Vagina (tissue), 2 donors: ENCODE results near the gene KLHDC7B. TPM values are rescaled to one million over a fixed set of nuclear protein-coding genes. Genes with fewer than 3 reads are reported as not detected.
A peak's percentile ranks its signal among the peaks of the same experiment; 100 is the strongest.
"Not testable (repeated sequence)": the region's sequence is repeated elsewhere in the genome, so short reads cannot be mapped to it uniquely, and the experiment has no call there.

Source experiments
- DNase-seq, 2 donors: peaks; one replicate each; pipeline ENCODE4 v3.0.0-alpha.2; 2017; ENCODE audit errors: extremely low spot score in 2 of 2
- H3K27ac ChIP-seq: fragments of 200-600 bp; sonication (generic); one replicate; pipeline ENCODE4 v1.5.1; 2019
- H3K27me3 ChIP-seq: fragments of 200-600 bp; sonication (generic); one replicate; pipeline ENCODE4 v1.5.1; 2019
- H3K36me3 ChIP-seq, 2 donors: fragments of 200-600 bp; sonication (generic); one replicate each; pipeline ENCODE4 v1.5.1; 2017 to 2019
- H3K4me1 ChIP-seq: fragments of 200-600 bp; sonication (generic); one replicate; pipeline ENCODE4 v1.5.1; 2019
- H3K4me3 ChIP-seq, 2 donors: fragments of 200-600 bp; sonication (generic); 1 replicate in 1 of 2; 2 replicates in 1 of 2; pipeline ENCODE4 v1.5.1; 2016 to 2019
- H3K9me3 ChIP-seq: fragments of 200-600 bp; sonication (generic); one replicate; pipeline ENCODE4 v1.5.1; 2019
- POLR2A ChIP-seq, 2 donors: fragments of 450-650 bp; IDR thresholded peaks; one replicate each; pipeline ENCODE4 v1.6.1; 2017; ENCODE audit warnings: antibody characterized with exemption in 2 of 2, mild to moderate bottlenecking in 2 of 2, moderate library complexity in 2 of 2
- POLR2AphosphoS5 ChIP-seq, 2 donors: sonication (generic); formaldehyde crosslinking; IDR thresholded peaks; one replicate each; pipeline ENCODE4 v1.9.0; 2017; ENCODE audit warnings: antibody characterized with exemption in 2 of 2, mild to moderate bottlenecking in 2 of 2, low read depth in 1 of 2; ENCODE audit not compliant: insufficient read depth in 1 of 2
- intact Hi-C: fragments of 100-400 bp; cut with DNase I; formaldehyde crosslinking; loops from one replicate; pipeline ENCODE4 v1.15.1; 2023
- total RNA-seq: library from RNA; depleted of rRNA; stranded (reverse); fragments of >200 nt; gene quantifications from one replicate; pipeline ENCODE4 v1.2.3, GENCODE V29; 2016
- TF ChIP-seq, protein P1 (sequence below), 3 experiments: fragments of 450-650 bp in 2 of 3; fragments of 200-600 bp in 1 of 3; sonication (generic) in 1 of 3; IDR thresholded peaks; one replicate each; pipeline ENCODE4 v1.5.1; 2017 to 2019; ENCODE audit warnings: antibody characterized with exemption in 3 of 3, mild to moderate bottlenecking in 2 of 3, moderate library complexity in 2 of 3

KLHDC7B gene
- total RNA-seq, 1 donor from 2014 or later: 0.49 TPM

DNA sequence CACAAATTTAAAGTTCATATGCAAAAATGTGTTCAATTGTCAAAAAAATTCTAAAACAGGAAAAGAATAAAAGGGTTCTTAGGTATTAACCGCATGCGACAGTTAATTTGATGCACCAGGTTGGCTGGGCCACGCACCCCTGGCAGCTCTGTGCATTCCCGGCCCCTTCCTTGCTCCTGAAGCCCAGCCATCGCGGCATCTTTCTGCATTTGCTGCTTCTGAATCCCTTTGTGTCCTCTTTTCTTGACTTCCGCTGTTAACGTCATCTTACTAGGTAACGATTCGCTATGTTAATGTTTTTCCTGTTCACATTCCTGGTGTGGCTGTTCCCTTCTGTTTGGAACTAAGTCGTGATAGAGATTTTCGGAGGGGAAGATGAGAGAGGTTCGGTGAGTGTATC lies 7.9 kb upstream of the KLHDC7B start:
- no peak for DNase-seq
- Histone ChIP-seq H3K4me3 (no peak overlapping the region), H3K27ac (peak overlapping the region; percentile 96), H3K27me3 (no peaks in the 10 kb centered on the region), H3K36me3 (no peaks in the 10 kb centered on the region), H3K4me1 (peaks cover 37% of the 10 kb centered on the region), H3K9me3 (no peaks in the 10 kb centered on the region)
- intact Hi-C loops: no loop called here
- TF ChIP-seq POLR2AphosphoS5 (IDR thresholded peaks at IDR 0.05; ENCODE audit: insufficient read depth in 1 of 2, low read depth in 1 of 2) (no peak), POLR2A (IDR thresholded peaks at IDR 0.05) (no peak)
- TF ChIP-seq, protein P1, sequence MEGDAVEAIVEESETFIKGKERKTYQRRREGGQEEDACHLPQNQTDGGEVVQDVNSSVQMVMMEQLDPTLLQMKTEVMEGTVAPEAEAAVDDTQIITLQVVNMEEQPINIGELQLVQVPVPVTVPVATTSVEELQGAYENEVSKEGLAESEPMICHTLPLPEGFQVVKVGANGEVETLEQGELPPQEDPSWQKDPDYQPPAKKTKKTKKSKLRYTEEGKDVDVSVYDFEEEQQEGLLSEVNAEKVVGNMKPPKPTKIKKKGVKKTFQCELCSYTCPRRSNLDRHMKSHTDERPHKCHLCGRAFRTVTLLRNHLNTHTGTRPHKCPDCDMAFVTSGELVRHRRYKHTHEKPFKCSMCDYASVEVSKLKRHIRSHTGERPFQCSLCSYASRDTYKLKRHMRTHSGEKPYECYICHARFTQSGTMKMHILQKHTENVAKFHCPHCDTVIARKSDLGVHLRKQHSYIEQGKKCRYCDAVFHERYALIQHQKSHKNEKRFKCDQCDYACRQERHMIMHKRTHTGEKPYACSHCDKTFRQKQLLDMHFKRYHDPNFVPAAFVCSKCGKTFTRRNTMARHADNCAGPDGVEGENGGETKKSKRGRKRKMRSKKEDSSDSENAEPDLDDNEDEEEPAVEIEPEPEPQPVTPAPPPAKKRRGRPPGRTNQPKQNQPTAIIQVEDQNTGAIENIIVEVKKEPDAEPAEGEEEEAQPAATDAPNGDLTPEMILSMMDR (IDR thresholded peaks at IDR 0.05): no peak

DNA sequence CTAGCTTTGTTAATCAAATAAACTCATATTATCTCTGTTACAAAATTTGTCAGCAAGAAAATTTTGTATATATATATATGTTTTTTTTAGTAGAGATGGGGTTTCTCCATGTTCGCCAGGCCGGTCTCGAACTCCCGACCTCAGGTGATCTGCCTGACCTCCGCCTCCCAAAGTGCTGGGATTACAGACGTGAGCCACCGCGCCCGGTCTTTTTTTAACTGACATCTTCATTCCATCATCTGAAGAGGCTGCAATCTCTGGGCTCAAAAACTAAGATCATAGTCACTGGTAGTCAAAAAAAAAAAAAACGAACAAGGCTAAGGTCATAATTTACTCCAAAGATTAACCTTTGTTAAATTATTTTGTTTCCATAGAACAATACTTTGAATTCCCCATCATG lies 5.3 kb upstream of the KLHDC7B start:
- Histone ChIP-seq H3K4me1 (peaks cover 52% of the 10 kb centered on the region), H3K4me3 (no peak overlapping the region), H3K36me3 (no peaks in the 10 kb centered on the region), H3K27ac (peak overlapping the region; percentile 96), H3K9me3 (no peaks in the 10 kb centered on the region), H3K27me3 (no peaks in the 10 kb centered on the region)
- intact Hi-C loops: loop anchor here (5.0 kb wide), 1 partner anchor 42 kb away; the partner anchor contains the start of gene CHKB
- TF ChIP-seq POLR2A (IDR thresholded peaks at IDR 0.05) (no peak), POLR2AphosphoS5 (IDR thresholded peaks at IDR 0.05; ENCODE audit: insufficient read depth in 1 of 2, low read depth in 1 of 2) (no peak)
- TF ChIP-seq, protein P1 (IDR thresholded peaks at IDR 0.05): no peak
- no peak for DNase-seq

DNA sequence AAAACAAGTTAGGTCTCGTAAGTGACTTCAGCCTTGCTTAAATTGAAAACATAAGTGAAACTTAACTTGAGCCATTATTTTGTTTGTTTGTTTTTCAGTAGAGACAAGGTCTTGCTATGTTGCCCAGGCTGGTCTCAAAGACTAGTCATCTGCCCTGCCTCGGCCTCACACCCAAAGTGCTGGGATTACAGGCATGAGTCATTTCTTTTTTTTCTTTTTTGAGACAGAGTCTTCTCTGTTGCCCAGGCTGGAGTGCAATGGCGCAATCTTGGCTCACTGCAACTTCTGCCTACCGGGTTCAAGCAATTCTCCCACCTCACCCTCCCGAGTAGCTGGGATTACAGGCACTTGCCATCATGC lies 4.1 kb upstream of the KLHDC7B start:
- Histone ChIP-seq H3K4me1 (peaks cover 52% of the 10 kb centered on the region), H3K27ac (peak overlapping the region; percentile 96)
- H3K36me3 ChIP-seq, DNase-seq, H3K9me3 ChIP-seq, H3K27me3 ChIP-seq, H3K4me3 ChIP-seq: not testable (repeated sequence)
- peak in 1 of 2 donors; percentile 75 for TF ChIP-seq POLR2AphosphoS5 (IDR thresholded peaks at IDR 0.05; ENCODE audit: insufficient read depth in 1 of 2, low read depth in 1 of 2)
- intact Hi-C loops: loop anchor here (5.0 kb wide), 1 partner anchor 41 kb away; the partner anchor contains the start of gene CHKB

DNA sequence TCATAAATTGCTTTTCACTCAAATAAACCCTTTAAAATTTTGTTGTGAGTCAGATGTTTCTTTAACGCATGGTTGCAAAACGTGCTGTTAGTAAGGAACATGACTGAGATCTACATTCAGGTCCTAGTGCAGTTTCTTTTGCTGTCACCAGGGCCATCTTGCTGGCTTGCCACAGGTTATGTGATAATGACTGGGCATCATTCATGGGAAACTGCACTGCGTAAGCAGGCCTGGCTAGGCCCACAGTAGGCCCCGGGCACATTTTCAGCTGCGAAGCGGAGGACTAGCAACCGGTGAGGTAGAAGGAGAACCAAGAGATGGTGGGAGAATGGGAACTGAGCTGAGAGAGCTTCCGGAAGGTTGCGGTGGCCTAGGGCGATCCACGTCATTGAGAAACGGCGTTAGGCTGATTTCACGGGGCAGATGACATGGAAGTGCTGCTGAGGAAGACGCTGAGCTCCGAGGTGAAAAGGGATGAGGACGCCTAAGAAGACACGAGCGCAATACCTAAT lies 3.2 kb upstream of the KLHDC7B start:
- TF ChIP-seq POLR2A (IDR thresholded peaks at IDR 0.05) (no peak), POLR2AphosphoS5 (IDR thresholded peaks at IDR 0.05; ENCODE audit: insufficient read depth in 1 of 2, low read depth in 1 of 2) (peak in 1 of 2 donors; percentile 40)
- TF ChIP-seq, protein P1 (IDR thresholded peaks at IDR 0.05): no peak
- DNase-seq: no peak
- Histone ChIP-seq H3K4me3 (no peak overlapping the region), H3K9me3 (no peaks in the 10 kb centered on the region), H3K4me1 (peaks cover 52% of the 10 kb centered on the region), H3K36me3 (no peaks in the 10 kb centered on the region), H3K27ac (peak overlapping the region; percentile 96), H3K27me3 (no peaks in the 10 kb centered on the region)
- intact Hi-C loops: loop anchor here (5.0 kb wide), 1 partner anchor 40 kb away; the partner anchor contains the start of gene CHKB

DNA sequence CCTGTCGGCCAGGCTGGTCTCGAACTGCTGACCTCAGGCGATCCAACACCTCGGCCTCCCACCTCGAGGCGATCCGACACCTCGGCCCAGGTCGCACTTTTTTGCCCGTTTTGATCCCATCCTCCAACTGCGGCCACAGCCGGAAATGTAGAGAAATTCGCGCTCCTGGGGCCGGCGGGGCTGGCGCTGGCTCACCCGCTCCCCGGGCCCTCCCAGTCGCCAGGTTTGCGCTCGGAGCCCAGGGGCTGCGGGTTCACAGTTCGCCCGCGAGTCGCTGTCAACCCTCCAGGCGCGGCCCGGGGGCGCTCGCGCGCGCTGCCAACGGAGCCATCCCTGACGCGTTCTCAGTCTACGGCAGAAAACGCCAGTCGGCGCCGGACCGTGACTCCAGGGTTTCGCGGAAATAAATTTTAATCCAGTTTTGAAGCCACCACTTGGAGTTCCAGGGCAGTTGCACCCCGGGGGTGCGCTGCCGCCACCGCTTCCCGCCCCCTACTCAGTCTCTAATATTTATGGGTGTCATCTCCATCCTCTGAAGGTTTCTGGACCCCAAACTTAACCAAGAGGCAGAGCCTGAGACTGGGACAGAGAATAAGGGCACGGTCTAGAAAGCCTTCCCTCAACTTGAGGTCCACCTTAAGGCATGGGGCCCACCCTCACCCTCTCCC lies 1.5 kb upstream of the KLHDC7B start:
- TF ChIP-seq POLR2AphosphoS5 (IDR thresholded peaks at IDR 0.05; ENCODE audit: insufficient read depth in 1 of 2, low read depth in 1 of 2) (peak in 1 of 2 donors; percentile 12), POLR2A (IDR thresholded peaks at IDR 0.05) (no peak)
- TF ChIP-seq, protein P1 (IDR thresholded peaks at IDR 0.05): peak in 2 of 3 experiments; percentile 26
- H3K27me3 ChIP-seq: peaks cover 7% of the 10 kb centered on the region
- no peaks in the 10 kb centered on the region for H3K9me3 ChIP-seq
- intact Hi-C loops: loop anchor here (5.0 kb wide), 1 partner anchor 38 kb away; the partner anchor contains the start of gene CHKB
- H3K4me1 ChIP-seq: peaks cover 47% of the 10 kb centered on the region
- H3K27ac ChIP-seq: peak overlapping the region; percentile 72
- peak overlapping the region; percentile 1 to 27 for H3K4me3 ChIP-seq
- no peaks in the 10 kb centered on the region for H3K36me3 ChIP-seq
- no peak for DNase-seq
